ENCODE results near the gene PLXNB3.

GRCh38 chrX:153772316-153773217 is 8.5 kb downstream of the PLXNB3 start:
- no peak for TF ChIP-seq CTCF (IDR thresholded peaks at IDR 0.05; ENCODE audit: low read depth, low read length)
- no peak for TF ChIP-seq POLR2A (IDR thresholded peaks at IDR 0.05; ENCODE audit: extremely low read depth, insufficient read length)
